HL-60 (cell line): ENCODE results near the gene ENG.

Experiments
- DNase-seq, 2 experiments: peaks; one replicate each; pipeline ENCODE4 v3.0.0-alpha.2; 2010 to 2020; ENCODE audit warnings: low read depth in 1 of 2, low spot score in 1 of 2
- H3K27ac ChIP-seq: fragments of 250-450 bp; sonication (Bioruptor Pico); replicated peaks from 2 replicates; pipeline ENCODE4 v1.5.1; 2020; ENCODE audit warnings: mild to moderate bottlenecking, moderate library complexity
- H3K27me3 ChIP-seq: fragments of 250-450 bp; sonication (Bioruptor Pico); 2 replicates; pipeline ENCODE4 v1.5.1; 2021; ENCODE audit warnings: mild to moderate bottlenecking, moderate library complexity; ENCODE audit not compliant: insufficient read depth, poor library complexity, severe bottlenecking
- H3K4me3 ChIP-seq: replicated peaks from 2 replicates; pipeline ENCODE4 v1.5.1; 2011; ENCODE audit warnings: mild to moderate bottlenecking, control low read depth, low read length; ENCODE audit not compliant: insufficient read depth
- CTCF ChIP-seq: IDR thresholded peaks from one replicate; pipeline ENCODE4 v1.5.1; 2011; ENCODE audit warnings: low read length, control low read depth, inconsistent platforms; ENCODE audit not compliant: insufficient read depth
- GABPA ChIP-seq: IDR thresholded peaks from 2 replicates; pipeline ENCODE4 v1.6.1; 2012; ENCODE audit warnings: low read depth
- POLR2AphosphoS5 ChIP-seq: IDR thresholded peaks from 2 replicates; pipeline ENCODE4 v1.6.1; 2012; ENCODE audit warnings: low read depth
- REST ChIP-seq: IDR thresholded peaks from 2 replicates; pipeline ENCODE4 v1.6.1; 2012; ENCODE audit warnings: low read depth; ENCODE audit not compliant: insufficient replicate concordance
- SPI1 ChIP-seq: IDR thresholded peaks from 2 replicates; pipeline ENCODE4 v1.6.1; 2012; ENCODE audit warnings: low read depth, mild to moderate bottlenecking, borderline replicate concordance

ENG gene

GRCh38 chr9:127809002-127809539 lies 45.4 kb downstream of the ENG start:
- TF ChIP-seq SPI1 = no peak
- no peak for TF ChIP-seq REST
- TF ChIP-seq GABPA = no peak
- no peak for TF ChIP-seq CTCF
- no peak for TF ChIP-seq POLR2AphosphoS5
- no peak overlapping the region for H3K27ac ChIP-seq
- H3K4me3 ChIP-seq = no peak overlapping the region
- DNase-seq = no peak
- H3K27me3 ChIP-seq = no peaks in the 10 kb centered on the region

- TF ChIP-seq POLR2AphosphoS5 (peak; percentile 3; the same call in 1 of the 2 replicates), CTCF (no peak)
- Histone ChIP-seq H3K4me3 (no peak overlapping the region), H3K27ac (no peak overlapping the region), H3K27me3 (no peaks in the 10 kb centered on the region)
- no peak for DNase-seq
Measured at GRCh38 chr9:127808347-127809001, 46.0 kb downstream of the ENG start.

- DNase-seq = no peak
- TF ChIP-seq CTCF = no peak
- TF ChIP-seq GABPA = no peak
- no peak for TF ChIP-seq SPI1
- TF ChIP-seq POLR2AphosphoS5 = no peak
- no peak for TF ChIP-seq REST
- no peak overlapping the region for H3K4me3 ChIP-seq
- no peak overlapping the region for H3K27ac ChIP-seq
- no peaks in the 10 kb centered on the region for H3K27me3 ChIP-seq
Measured at GRCh38 chr9:127806871-127807270, 47.6 kb downstream of the ENG start.

GRCh38 chr9:127805620-127806019 lies 48.8 kb downstream of the ENG start:
- Histone ChIP-seq H3K27me3 (no peaks in the 10 kb centered on the region), H3K4me3 (no peak overlapping the region), H3K27ac (no peak overlapping the region)
- DNase-seq = peak in 1 of 2 experiments; percentile 60
- TF ChIP-seq GABPA = no peak
- peak; percentile 23; the same call in 1 of the 2 replicates for TF ChIP-seq POLR2AphosphoS5
